HG03108 (cell line): ENCODE results near the gene NAV2.

Source experiments
- ATAC-seq: cut with Tn5 transposase; IDR thresholded peaks from one replicate; pipeline ENCODE4 v1.9.1; 2021; ENCODE audit warnings: moderate library complexity; ENCODE audit not compliant: unreplicated experiment

NAV2 gene

GRCh38 chr11:20161923-20162744 lies 449.5 kb downstream of the NAV2 start:
- ATAC-seq, result no peak

DNA sequence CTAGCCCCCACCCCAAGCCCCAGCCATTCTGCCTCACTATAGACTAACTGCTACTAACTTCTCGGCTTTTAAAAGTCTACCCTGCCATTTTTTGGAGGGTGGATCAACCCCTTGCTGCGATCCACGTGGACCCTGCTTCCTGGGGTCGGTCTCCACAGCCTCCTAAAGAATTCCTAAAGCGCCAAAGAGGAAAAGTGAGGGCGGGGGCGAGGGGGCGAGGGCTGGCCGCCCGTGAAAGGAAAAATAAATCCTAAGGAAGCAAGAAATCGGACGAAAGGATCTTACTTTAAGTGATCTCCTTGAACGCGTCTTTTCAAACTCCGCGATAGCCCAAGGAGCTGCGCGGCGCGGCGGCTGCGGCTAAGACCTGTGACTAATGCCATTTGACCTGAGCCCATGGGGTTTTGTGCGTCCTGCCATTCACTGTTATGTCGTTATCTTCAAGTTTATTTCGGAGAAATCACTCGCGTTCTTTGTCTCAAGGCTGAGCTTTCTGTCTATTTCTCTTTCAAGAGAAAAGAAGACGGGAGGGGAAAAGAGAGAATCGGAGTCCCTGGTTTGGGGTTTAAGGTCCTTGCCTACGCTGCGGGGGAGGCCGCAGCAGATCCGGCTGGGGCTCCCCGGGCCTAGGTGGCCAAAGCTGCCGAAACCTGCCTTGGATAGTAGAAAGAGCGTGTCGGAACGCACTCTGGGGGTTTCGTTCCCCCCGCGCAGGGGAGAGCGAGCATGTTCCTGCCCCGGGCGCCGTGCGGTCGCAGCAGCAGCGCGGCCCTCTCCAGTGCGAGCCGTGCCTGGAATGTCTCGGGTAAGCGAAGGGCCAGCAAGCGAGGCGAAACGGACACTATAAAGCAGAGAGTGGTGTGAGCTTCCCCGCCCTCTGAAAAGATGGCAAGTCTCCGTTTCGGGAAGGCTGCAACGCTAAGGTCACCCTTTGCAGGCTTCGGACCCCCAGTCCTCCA lies 450.5 kb downstream of the NAV2 start:
- ATAC-seq, result no peak

DNA sequence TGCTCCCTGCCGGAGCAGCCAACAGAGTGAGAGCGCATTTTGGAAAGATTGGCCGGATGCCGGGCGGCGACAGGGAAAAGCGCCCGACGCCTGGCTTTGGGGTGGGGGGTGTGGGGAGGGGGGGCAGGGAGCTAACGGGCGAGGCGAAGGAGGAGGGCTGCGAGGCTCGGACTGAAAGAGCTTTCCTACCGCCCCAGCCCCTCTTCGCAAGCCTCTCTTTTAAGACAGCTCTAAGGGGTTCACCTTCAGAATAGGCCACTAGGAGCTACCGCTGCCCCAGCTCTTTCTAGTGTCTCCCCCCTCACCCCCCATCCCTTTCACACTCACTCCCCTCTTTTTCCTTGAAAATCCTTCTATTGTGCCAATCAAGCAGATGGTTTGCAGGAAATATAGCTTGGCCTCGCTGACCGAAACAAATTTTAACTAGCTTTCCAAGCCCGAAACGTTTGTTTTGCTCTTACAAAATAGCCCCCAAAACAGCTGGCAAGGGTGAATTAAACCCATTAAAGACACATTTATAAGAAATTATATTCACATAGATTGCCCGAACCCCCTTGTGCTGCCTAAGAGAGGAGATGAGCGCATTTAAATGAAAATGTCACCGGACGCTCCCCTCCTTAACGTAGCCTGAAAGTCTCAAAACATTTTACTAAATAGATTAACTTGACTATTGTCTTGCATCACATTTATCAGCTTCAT lies 451.3 kb downstream of the NAV2 start:
- no peak for ATAC-seq
